Measurements from ENCODE around the gene GCNA.
A peak's percentile ranks its signal among the peaks of the same experiment; 100 is the strongest.

GRCh38 chrX:71532753-71533425 lies 45.3 kb upstream of the GCNA start, which contains the start of gene OGT:
- no peak for TF ChIP-seq CTCF (IDR thresholded peaks at IDR 0.05)
- TF ChIP-seq POLR2A (IDR thresholded peaks at IDR 0.05), result peak; percentile 62 to 78
